HG02884 (cell line): Measurements from ENCODE around the gene RHOBTB3.
"Not testable (repeated sequence)": the region's sequence is repeated elsewhere in the genome, so short reads cannot be mapped to it uniquely, and the experiment has no call there.

Experiments used
- ATAC-seq: cut with Tn5 transposase; IDR thresholded peaks from one replicate; pipeline ENCODE4 v1.9.1; 2021; ENCODE audit warnings: mild to moderate bottlenecking, moderate library complexity; ENCODE audit not compliant: unreplicated experiment

RHOBTB3 gene

GRCh38 chr5:95730730-95731570, at the start of gene RHOBTB3:
Gene RHOBTB3 (plus strand): TSS chr5:95731336. CDS start chr5:95731683, 347 bp downstream.
- ATAC-seq = peak; percentile 26

GRCh38 chr5:95682891-95683290, 48.2 kb upstream of the RHOBTB3 start, which contains the start of gene SPATA9:
Gene SPATA9 (minus strand): TSS chr5:95682991. CDS start chr5:95682854, 137 bp downstream.
- ATAC-seq = no peak

DNA sequence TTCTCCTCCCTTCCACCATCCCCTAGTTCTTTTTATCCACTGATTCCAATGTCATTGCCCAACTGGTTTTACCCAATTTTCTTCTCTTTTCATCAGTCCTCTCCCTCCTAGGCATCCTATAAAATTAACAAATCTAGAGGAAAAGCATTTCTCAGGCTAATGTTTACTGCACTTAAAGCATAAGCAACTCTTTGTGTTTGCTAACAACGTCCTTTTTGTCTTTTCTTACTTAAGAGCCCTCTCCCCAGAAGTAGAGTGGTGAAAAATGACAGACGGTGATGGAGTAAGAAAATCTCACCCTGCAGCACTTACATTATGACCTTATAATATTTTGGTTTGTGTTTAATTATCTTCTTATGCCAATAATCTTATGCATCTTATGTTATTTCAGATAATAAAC, 46.8 kb upstream of the RHOBTB3 start:
- ATAC-seq = no peak

GRCh38 chr5:95686651-95687050, 44.5 kb upstream of the RHOBTB3 start:
- no peak for ATAC-seq

DNA sequence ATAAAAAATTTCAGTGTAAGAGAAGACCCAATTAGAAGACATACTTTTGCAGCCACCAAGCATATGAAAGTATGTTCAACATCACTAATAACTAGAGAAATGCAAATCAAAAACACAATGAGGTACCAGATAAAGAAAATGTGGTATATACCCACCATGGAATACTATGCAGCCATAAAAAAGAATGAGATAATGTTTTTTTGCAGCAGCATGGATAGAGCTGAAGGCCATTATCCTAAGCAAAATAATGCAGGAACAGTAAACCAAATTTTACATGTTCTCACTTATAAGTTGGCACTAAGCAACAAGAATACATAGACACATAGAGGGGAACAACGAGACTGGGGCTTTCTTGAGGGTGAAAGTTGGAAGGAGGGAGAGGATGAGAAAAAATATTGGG, 41.5 kb upstream of the RHOBTB3 start:
- no peak for ATAC-seq

DNA sequence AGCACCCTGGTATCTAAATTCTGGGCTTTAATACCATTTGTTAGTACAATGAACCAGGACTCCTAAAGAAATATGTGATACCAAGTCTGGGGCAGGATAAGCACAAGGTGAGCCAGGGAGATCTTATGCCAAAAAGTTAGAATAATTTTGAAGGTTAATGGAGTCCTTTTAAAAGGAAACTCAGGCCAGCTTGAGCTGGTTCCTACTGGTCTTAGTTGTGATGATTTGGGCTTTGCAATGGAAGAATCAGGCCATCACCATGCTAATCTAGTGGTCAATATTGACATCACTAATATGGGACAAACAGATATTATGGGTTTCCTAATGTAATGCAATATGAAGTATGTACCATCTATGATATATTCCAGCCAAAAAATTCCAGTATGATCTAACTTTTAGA, 40.8 kb upstream of the RHOBTB3 start:
- ATAC-seq = no peak

DNA sequence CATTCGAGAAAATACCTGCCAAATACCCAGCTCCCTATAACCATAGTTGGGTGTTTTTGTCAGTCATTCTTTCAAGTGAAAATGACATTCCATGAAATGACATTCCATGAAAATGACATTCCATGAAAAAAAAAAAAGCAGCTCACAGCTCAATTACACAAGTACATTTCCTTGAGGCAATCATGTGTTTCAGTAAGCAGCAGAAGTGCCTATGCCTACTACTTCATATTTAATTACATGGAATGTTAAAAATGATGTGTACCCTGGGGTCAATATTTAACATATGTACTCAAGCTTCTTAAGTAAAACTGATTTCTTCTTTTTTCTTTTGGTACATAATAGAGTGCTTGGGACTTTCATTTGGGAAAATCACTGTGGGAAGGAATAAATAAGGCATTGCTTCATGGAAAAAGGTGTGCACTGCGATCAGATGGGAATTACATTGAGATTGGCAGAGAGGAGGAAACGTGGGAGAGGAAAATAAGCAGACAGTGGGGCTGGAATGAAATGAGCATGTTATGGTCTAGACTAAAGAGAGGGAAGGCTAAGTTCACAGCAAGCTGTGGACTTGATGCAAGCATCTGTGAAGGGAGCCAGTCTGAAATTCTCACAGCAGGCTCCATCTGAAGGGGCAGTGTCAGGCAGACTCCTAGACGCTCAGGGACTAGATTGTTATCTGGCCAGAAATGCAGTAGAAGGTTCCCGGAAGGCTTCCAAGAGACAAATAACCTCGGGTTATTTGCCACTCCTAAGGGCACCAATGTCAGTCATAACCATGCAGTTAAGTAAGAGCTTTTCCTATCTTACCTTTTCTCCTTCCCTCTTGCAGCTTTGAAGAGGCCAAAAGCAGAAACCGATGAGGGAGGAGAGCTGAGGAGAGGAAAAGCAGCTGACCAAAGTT, 33.1 kb upstream of the RHOBTB3 start:
- no peak for ATAC-seq

DNA sequence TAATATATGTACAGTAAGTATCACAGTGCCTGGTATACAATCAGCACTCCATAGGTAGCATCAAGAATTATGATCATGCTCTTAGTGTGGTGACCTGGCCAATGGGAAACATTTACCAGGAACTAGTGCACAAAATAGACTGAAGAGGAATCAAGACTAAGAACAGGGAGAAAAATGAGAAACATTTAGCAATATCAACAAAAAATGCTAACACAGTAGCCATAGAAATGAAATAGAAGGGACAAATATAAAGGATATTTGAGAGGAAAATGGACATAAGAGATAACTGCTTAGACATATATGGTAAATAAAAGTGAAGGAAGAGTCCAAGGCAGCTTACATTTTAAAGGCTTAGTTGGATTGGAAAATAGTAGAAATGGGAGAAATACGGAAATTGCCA, 31.8 kb upstream of the RHOBTB3 start:
- ATAC-seq = no peak

DNA sequence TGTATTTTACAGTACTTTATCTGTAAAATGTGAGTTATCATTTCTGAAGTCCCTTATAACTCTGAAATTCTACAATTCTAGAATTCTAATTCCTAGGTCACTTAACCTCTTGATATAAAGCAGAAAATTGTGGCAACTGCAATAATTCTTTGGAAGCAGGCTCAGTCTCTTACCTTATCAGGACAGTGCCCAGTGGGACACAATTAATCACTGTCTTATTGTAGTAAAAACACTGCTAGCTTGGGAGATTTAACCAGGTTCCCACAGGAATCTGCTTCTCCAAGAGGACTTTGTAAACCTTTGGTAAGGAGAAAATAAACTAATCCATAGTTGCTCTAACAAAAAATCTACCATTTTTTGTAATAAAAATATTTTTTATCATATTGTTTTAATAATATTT, 30.1 kb upstream of the RHOBTB3 start:
- no peak for ATAC-seq

- no peak for ATAC-seq
Measured at GRCh38 chr5:95704150-95704549, 27.0 kb upstream of the RHOBTB3 start.

DNA sequence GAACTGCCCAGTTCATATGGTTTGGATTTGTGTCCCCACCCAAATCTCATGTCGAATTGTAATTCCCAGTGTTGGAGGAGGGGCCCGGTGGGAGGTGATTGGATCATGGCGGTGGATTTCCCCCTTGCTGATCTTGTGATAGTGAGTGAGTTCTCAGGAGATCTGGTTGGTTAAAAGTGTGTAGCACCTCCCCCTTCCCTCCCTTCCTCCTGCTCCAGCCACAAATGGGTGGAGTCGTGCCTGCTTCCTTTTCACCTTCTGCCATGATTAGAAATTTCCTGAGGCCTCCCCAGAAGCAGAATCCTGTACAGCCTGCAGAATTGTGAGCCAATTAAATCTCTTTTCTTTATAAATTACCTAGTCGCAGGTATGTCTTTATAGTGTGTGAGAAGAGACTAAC, 24.9 kb upstream of the RHOBTB3 start:
- ATAC-seq = not testable (repeated sequence)

DNA sequence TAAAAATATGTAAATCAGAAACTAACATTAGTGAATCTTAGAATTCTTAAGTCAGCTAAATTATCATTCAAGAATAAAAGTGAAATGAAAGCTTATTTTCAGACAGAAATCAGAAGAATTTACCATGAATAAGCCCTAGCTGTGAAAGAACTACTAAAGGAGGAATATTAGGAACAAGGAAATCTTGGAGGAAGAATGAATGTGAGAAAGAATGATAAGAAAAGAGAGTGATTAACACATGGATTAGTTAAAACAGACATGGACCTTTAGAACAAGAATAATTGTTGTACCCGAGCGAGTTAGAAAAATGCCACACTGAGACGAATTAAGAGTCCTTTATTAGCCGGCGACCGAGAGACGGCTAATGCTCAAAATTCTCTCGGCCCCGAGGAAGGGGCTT, 24.1 kb upstream of the RHOBTB3 start:
- ATAC-seq = no peak

- not testable (repeated sequence) for ATAC-seq
Measured at GRCh38 chr5:95707534-95708188, 23.5 kb upstream of the RHOBTB3 start.

- no peak for ATAC-seq
Measured at GRCh38 chr5:95708876-95709275, 22.3 kb upstream of the RHOBTB3 start.

DNA sequence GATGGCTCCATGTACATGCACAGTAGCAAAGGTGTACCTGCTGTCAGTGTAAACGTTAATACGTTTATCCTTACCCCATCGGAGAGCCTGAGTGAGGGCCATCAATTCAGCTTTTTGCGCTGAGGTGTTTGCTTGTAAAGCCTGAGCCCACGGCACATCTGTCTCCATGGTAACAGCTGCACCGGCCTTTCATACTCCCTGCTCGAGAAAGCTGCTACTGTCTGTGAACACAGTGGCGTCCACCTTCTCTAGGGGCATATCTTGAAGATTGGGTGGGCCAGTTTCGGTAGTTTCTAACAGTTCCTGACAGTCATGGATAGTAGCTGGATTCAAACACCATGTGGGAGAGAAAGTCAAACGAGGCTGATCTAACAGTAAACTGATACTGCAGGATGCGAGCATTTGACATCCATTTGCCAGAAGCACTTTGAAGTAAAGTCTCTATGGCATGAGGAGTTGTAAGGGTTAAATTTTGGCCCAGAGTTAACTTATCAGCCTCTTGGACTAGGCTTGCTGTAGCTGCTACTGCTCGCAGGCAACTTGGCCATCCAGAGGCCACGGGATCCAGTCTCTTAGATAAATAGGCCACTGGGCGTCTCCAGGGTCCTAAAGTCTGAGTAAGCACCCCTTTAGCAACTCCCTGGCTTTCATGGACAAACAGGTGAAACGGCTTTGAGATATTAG, 21.0 kb upstream of the RHOBTB3 start:
- no peak for ATAC-seq

DNA sequence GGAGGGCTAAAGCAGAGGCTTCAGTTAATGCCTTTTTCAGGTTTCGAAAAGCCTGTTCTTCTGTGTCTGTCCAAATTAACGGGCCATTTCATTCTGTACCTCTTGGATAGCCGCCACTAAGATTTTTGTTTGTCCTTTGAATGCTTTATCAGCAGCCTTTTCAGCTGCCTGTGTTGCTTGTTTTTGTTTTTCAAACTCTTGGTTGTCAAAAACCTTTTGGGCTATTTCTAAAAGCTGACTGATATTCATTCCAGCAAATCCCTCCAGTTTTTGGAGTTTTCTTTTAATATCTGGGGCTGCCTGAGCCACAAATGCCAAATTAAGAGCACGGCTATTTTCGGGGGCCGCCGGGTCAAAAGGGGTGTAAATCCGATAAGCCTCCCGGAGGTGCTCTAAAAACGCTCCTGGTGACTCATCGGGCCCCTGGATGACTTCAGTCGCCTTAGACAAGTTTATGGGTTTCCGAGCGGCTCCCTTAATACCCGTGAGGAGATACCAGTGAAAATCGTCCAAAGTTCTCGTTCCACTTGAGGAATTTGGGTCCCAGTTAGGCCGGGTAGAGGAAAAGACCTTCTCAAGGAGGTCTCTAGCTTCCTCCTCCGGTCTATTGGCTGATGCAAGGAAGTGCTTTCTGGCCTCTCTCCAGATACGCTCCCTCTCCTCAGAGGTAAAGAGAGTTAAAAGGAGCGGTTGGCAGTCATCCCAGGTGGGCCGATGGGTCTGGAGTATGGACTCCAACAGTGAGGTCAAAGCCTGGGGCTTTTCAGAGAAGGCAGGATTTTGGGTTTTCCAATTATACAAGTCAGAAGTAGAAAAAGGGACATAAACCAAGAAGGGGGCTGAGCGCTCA, 20.3 kb upstream of the RHOBTB3 start:
- not testable (repeated sequence) for ATAC-seq

- no peak for ATAC-seq
Measured at GRCh38 chr5:95711501-95712346, 19.4 kb upstream of the RHOBTB3 start.

GRCh38 chr5:95712347-95712958, 18.7 kb upstream of the RHOBTB3 start:
- no peak for ATAC-seq
